ENCODE data around the gene GPRC5C. TPM values are rescaled to one million over a fixed set of nuclear protein-coding genes. Genes with fewer than 3 reads are reported as not detected.

The GPRC5C gene
- total RNA-seq, 1 donor from 2014 or later, result 70.4 TPM

DNA sequence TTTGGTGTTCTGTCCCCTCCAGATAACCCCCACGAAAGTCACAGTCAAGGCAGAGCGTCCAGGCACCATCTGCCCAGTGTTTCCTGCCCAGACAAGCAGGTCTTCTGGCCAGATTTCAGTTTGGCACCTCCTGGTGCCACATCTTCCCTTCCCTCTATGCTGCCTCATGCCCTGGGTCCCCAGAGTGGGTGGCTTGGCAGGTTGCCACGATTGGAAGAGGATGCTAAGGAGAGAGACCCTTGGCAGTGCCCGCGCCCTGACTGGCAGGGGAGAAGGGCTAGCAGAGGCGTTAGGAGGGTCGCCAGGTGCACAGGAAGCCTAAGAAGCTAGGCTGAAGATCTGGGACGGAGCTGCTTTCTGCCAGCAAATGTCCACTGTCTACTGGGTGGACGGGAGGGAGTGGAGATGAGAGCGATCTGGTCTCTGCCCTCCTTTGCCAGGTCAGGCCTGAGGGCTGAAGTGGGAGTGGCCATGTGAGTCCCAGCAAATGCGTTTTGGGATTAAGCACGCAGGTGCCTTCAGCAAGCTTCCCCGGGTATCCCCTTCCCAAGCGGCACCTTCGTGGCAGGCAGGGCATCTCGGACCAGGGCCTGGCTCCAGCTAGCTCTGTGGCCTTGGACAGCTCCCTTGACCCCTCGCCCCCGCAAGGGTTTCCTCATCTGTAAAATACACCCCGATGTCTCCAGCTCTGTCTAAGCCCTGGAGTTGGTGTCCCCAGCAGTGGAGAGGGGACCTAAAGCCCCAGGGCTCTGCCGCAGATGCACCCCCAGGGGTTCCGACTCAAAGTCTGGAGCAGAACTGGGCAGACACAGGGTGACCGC is 21.2 kb downstream of the GPRC5C start:
- Histone ChIP-seq H3K27me3 (ENCODE audit: insufficient read depth, low read length) (peaks cover 9% of the 10 kb centered on the region), H3K4me3 (ENCODE audit: insufficient read depth, low read depth, low read length) (no peak overlapping the region), H3K4me1 (ENCODE audit: insufficient read depth, low read length) (peaks cover 4% of the 10 kb centered on the region), H3K9me3 (ENCODE audit: insufficient read depth, low read depth, low read length) (no peaks in the 10 kb centered on the region), H3K79me2 (ENCODE audit: insufficient read depth, low read length) (no peaks in the 10 kb centered on the region), H4K20me1 (ENCODE audit: insufficient read depth, low read length) (no peaks in the 10 kb centered on the region), H3K27ac (ENCODE audit: low read depth, low read length) (no peak overlapping the region), H3K4me2 (ENCODE audit: low read length) (peak overlapping the region; percentile 67), H2AFZ (ENCODE audit: low read depth, low read length) (no peak overlapping the region), H3K9ac (ENCODE audit: low read length) (no peak overlapping the region), H3K36me3 (ENCODE audit: insufficient read depth, low read length) (no peaks in the 10 kb centered on the region)
- FAIRE-seq, result no peak
- no peak for TF ChIP-seq EZH2 (IDR thresholded peaks at IDR 0.05; ENCODE audit: insufficient read depth, low read length)
- TF ChIP-seq, protein P1, sequence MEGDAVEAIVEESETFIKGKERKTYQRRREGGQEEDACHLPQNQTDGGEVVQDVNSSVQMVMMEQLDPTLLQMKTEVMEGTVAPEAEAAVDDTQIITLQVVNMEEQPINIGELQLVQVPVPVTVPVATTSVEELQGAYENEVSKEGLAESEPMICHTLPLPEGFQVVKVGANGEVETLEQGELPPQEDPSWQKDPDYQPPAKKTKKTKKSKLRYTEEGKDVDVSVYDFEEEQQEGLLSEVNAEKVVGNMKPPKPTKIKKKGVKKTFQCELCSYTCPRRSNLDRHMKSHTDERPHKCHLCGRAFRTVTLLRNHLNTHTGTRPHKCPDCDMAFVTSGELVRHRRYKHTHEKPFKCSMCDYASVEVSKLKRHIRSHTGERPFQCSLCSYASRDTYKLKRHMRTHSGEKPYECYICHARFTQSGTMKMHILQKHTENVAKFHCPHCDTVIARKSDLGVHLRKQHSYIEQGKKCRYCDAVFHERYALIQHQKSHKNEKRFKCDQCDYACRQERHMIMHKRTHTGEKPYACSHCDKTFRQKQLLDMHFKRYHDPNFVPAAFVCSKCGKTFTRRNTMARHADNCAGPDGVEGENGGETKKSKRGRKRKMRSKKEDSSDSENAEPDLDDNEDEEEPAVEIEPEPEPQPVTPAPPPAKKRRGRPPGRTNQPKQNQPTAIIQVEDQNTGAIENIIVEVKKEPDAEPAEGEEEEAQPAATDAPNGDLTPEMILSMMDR (IDR thresholded peaks at IDR 0.05; ENCODE audit: insufficient read depth, low read depth, low read length), result no peak
- Mint-ChIP-seq H3K27ac (ENCODE audit: unreplicated experiment) (peak overlapping the region; percentile 12), H3K9me3 (ENCODE audit: unreplicated experiment) (no peaks in the 10 kb centered on the region), H3K4me3 (ENCODE audit: unreplicated experiment) (peak overlapping the region; percentile 70), H3K36me3 (ENCODE audit: low read depth, unreplicated experiment) (peaks cover 8% of the 10 kb centered on the region), H3K4me1 (ENCODE audit: low read depth, unreplicated experiment) (peaks cover 4% of the 10 kb centered on the region), H3K27me3 (ENCODE audit: low read depth, unreplicated experiment) (peaks cover 21% of the 10 kb centered on the region)
- no peak for DNase-seq (ENCODE audit: low read depth)

DNA sequence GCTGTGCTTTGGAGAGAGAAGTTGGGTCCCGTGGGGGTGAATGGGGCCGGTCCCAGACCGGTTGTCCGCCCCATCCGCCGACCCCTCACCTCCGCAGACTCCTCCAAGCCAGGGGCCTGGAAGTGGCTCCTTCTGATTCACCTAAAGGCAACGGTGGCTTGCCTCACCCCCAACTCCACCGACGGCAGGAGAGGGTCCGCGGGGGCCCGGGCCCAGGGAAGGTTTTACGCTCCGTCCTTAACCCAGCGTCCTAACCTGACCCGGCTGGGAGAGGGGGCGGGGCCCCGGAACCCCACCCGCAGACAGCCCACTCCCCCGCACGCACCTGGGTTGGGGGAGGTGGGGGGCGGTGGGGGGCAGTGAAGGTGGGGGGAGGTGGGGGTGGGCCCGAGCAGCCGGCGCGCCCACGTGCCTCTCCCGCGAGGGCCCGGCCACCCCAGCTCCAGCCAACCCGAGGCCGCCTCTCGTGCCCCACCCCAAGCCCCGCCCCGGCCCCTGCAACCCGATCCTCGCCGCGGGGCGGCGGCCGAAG is 21.8 kb downstream of the GPRC5C start:
- H3K36me3 ChIP-seq (ENCODE audit: insufficient read depth, low read length), result no peaks in the 10 kb centered on the region
- H3K4me3 ChIP-seq (ENCODE audit: insufficient read depth, low read depth, low read length), result no peak overlapping the region
- DNase-seq (ENCODE audit: low read depth) (no peak), FAIRE-seq (no peak)
- H4K20me1 ChIP-seq (ENCODE audit: insufficient read depth, low read length), result no peaks in the 10 kb centered on the region
- H3K27ac Mint-ChIP-seq (ENCODE audit: unreplicated experiment), result no peak overlapping the region
- H3K4me1 ChIP-seq (ENCODE audit: insufficient read depth, low read length), result peaks cover 4% of the 10 kb centered on the region
- no peak for TF ChIP-seq EZH2 (IDR thresholded peaks at IDR 0.05; ENCODE audit: insufficient read depth, low read length)
- TF ChIP-seq, protein P1 (IDR thresholded peaks at IDR 0.05; ENCODE audit: insufficient read depth, low read depth, low read length), result no peak
- peak overlapping the region; percentile 93 for H3K4me2 ChIP-seq (ENCODE audit: low read length)
- H3K27ac ChIP-seq (ENCODE audit: low read depth, low read length), result no peak overlapping the region
- peaks cover 8% of the 10 kb centered on the region for H3K36me3 Mint-ChIP-seq (ENCODE audit: low read depth, unreplicated experiment)
- no peak overlapping the region for H3K4me3 Mint-ChIP-seq (ENCODE audit: unreplicated experiment)
- H3K79me2 ChIP-seq (ENCODE audit: insufficient read depth, low read length), result no peaks in the 10 kb centered on the region
- peaks cover 9% of the 10 kb centered on the region for H3K27me3 ChIP-seq (ENCODE audit: insufficient read depth, low read length)
- no peaks in the 10 kb centered on the region for H3K9me3 Mint-ChIP-seq (ENCODE audit: unreplicated experiment)
- H3K9ac ChIP-seq (ENCODE audit: low read length), result no peak overlapping the region
- no peaks in the 10 kb centered on the region for H3K9me3 ChIP-seq (ENCODE audit: insufficient read depth, low read depth, low read length)
- peaks cover 28% of the 10 kb centered on the region for H3K27me3 Mint-ChIP-seq (ENCODE audit: low read depth, unreplicated experiment)
- H2AFZ ChIP-seq (ENCODE audit: low read depth, low read length), result no peak overlapping the region
- H3K4me1 Mint-ChIP-seq (ENCODE audit: low read depth, unreplicated experiment), result peaks cover 4% of the 10 kb centered on the region
